Left renal pelvis (tissue), 4 donors: Measurements from ENCODE around the gene ETDC. TPM values are rescaled to one million over a fixed set of nuclear protein-coding genes. Genes with fewer than 3 reads are reported as not detected.
A peak's percentile ranks its signal among the peaks of the same experiment; 100 is the strongest.
"Not testable (repeated sequence)": the region's sequence is repeated elsewhere in the genome, so short reads cannot be mapped to it uniquely, and the experiment has no call there.

Experiments
- DNase-seq, 4 donors: peaks; one replicate each; pipeline ENCODE4 v3.0.0-alpha.2; 2013; ENCODE audit warnings: low read depth in 4 of 4, low spot score in 3 of 4
- polyA plus RNA-seq, 4 donors: library from polyadenylated mRNA; unstranded; fragments of 120-200 nt; gene quantifications; one replicate each; pipeline ENCODE4 v1.2.1, GENCODE V29; 2013; ENCODE audit not compliant: insufficient read length in 4 of 4

ETDC gene
- polyA plus RNA-seq, result not detected

DNA sequence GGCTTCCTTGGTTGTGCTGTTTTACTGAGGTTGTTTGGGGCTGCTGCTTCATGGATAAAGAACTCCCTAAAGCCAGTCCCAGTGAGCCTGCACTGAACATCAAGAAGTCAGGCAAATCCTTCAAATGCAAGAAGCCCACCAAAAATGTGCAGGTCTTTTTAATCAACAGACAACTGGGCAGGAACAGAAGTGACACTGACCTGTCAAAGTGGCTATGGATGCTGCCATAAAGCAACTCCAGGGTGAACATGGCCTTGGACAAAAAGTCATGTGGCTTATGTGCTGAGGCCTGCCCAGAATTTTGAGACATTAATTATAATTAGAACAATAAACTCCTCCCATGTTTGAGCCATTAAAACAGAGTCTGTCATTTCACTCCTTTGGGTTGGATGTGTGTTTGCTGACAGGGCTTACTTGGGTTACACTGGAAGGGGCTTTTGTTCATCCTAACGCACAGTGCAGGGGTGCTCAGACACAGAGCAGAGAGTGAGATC lies at the start of gene ETDC:
TSS of gene ETDC (plus strand) at position 51 of the 494 bp plus-strand sequence. CDS start at position 51, 0 bp downstream.
- no peak for DNase-seq

DNA sequence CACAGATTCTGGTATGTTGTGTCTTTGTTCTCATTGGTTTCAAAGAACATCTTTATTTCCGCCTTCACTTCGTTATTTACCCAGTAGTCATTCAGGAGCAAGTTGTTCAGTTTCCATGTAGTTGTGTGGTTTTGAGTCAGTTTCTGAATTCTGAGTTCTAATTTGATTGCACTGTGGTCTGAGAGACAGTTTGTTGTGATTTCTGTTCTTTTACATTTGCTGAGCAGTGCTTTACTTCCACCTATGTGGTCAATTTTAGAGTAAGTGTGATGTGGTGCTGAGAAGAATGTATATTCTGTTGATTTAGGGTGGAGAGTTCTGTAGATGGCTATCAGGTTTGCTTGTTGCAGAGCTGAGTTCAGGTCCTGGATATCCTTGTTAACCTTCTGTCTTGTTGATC lies 48.3 kb upstream of the ETDC start:
- DNase-seq, result not testable (repeated sequence)

DNA sequence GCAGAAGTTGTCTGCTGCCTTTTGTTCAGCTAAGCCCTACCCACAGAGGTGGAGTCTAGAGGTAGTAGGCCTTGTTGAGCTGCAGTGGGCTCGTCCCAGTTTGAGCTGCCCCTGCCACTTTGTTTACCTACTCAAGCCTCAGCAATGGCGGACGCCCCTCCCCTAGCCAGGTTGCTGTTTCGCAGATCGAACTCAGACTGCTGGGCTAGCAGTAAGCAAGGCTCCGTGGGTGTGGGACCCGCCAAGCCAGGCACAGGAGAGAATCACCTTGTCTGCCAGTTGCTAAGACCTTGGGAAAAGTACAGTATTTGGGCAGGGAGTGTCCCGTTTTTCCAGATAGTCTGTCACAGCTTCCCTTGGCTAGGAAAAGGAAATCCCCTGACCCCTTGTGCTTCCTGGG lies 45.9 kb upstream of the ETDC start:
- not testable (repeated sequence) for DNase-seq

DNA sequence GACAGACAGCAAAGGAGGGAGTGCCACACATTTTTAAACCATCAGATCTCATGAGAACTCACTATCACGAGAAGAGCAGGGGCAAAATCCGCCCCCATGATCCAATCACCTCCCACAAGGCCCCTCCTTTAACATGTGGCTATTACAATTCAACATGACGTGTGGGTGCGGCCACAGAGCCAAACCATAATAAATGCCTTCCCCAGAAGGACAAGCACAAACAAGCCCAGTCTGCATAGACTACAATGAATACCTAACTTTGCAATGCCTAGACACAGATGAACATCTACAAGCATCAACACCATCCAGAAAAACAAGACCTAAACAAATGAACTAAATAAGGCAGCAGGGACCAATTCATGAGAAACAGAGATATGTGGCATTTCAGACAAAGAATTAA lies 45.1 kb upstream of the ETDC start:
- no peak for DNase-seq

DNA sequence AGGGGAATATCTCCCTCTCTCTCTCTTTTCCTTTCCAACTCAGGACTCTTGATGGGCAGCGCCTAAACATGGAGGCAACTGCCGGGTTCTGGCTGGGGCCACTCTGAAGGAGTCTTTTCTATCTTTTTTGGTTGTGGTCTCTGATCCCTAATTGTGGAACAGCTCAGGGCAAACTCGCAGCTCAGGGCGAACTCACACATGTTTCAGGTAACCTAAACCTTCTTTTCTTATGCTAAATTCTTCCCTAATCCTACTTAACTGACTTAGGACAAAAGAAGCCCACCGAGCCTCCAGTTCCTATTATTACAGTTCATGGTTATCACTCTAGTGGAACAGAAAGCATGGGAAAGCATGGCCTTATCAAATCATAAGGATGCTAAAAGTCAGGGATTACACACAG lies 36.1 kb upstream of the ETDC start:
- DNase-seq, result no peak

DNA sequence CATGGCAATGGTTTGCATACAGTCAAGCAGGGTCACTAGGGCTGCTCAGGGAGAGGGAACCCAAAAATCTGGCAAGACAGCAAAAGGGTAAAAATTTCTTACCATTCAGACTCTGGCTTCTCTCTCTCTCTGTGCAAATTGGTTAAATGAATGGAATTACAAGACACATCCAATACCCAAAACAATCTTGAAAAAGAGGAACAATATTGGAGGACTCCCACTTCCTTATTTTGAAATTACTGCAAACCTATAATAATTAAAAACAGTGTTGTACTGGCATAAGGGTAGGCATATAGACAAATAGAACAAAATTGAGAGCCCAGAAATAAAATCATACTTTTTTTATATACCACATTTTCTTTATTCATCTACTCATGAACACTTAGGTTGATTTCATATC lies 33.3 kb upstream of the ETDC start:
- no peak for DNase-seq

DNA sequence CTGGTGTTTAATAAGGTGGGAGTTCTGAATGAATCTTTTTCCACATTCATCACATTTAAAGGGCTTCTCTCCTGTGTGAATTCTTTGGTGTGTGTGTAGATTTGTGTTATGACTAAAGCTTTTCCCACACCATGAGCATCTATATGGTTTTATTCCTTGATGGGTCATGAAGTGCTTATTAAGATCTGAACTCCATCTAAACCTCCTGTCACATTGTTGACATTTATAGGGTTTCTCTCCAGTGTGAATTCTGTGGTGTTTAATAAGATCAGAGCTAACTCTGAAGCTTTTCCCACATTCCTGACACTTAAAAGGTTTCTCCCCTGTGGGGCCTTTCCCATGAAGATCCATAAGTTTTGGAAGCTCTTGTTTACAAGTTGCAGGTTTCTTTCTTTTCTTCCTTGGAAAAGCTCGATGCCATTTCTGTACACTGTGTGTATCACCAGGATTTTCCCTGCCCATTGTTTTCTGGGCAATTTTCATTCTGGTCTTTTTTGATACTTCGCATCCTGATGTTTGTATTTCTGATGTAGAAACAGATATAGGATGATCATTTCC lies 21.9 kb upstream of the ETDC start:
- DNase-seq, result no peak

DNA sequence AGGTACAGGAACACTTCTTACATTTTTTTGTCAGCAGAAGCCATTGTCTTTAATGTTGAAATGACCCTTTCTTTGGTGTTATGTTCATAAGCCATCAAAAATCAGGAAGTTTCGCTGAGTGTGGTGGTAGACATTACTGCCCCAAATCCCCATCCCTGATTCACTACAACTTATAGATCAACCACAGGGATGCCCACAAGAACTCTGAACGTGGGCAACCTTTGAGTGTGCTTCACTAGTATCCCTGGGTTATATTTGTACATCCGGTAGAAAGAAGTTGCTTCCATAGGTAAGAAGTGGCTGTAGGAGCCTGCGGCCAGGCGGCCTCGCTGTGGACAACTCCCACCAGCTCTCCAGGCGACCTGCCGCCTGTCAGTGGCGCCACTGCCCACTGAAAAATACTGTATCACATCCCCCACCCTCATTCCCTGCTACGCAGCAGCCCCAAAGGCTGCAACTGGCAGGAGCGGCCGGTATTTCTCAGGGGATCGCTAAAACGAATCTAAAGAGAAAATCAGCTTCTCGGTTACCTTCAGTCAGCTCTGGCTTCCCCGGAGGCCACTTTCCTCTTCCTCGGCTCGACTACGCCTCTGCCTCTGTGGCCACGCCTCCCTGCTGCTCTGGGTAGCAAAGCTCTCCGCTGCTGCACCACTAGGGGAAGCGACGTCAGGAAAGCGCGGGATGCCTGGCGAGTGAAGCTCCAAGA lies 13.9 kb upstream of the ETDC start:
- peak in 3 of 4 donors; percentile 5 to 36 (median 14) for DNase-seq

DNA sequence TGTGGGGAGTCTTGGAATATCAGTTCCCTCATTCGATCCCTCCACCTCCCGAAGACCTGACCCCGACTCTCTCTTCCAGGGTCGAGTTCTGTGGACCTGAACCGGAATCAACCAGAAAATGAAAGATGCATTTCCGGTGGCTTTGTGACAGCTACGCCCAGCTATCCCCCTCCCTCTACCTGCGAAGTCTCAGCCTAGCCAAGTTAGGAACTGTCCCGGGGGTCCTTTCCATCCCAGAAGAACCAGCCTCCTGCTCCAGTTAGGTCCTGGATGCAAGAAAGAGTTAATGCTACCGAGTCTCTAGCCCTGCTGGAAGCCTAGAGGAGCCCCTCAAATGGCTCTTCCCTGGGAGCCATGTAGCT lies 13.4 kb upstream of the ETDC start:
- DNase-seq, result no peak

DNA sequence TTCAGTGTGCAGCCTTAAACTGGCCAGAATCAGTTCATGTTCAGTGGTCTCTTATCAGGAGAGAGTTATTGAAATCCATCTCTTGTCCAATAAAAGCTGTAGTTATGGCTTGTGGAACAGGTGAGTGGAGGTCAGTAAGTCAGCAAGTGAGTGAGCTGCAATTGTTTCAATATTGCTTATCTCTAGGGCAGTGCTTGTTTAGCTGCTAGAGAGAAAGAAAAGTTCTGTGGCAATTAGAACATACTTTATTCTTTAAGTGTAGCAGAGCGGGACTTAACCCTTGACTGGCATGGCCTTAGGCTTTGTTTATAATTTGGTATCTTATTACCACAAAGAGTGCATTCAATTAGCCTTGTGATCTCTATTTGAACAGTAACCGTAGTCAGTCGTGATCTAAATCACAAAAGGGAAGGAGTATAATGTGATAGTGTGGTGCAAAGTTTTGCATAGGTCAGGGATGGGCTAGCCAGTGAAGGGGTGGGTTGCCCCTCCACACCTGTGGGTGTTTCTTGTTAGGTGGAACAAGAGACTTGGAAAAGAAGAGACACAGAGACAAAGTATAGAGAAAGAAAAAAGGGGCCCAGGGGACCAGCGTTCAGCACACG lies 6.9 kb upstream of the ETDC start:
- no peak for DNase-seq

DNA sequence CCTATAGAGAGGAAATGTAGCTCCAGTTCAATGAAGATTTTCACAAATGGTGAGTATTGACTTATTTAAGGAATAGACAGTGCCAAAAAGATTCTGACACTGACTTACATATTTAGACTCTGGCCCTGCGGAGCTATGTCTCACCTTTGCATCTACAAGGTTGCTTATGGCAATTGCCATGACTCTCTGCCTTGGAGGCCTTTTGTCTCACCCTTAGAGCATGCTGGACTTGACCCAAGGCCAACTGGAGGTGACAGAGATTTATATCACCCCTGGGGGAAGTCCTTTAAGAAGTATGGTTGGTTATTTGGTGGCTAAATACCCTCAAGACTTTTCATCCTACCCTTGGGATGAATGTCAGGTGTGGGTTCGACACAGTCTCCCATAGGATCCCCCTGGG lies 4.5 kb upstream of the ETDC start:
- no peak for DNase-seq

DNA sequence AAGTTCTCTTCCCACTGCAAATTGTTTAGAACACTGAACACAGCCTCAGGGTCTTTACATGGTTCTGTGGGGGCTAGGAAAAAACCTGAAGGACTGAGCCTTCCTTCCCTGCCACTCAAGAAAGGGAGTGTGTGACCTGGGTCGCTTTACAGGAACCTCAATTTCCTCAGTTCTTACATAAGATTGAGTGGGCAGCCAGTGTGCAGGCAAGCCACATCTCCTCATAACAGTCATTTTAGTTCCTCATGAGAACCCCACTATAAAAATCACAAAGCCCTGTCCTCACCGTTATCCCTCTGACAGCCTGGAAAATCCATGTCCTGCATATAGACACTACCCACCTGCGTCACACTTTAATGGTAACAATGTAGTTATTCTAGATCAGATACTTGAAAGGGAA lies 2.1 kb upstream of the ETDC start:
- no peak for DNase-seq

DNA sequence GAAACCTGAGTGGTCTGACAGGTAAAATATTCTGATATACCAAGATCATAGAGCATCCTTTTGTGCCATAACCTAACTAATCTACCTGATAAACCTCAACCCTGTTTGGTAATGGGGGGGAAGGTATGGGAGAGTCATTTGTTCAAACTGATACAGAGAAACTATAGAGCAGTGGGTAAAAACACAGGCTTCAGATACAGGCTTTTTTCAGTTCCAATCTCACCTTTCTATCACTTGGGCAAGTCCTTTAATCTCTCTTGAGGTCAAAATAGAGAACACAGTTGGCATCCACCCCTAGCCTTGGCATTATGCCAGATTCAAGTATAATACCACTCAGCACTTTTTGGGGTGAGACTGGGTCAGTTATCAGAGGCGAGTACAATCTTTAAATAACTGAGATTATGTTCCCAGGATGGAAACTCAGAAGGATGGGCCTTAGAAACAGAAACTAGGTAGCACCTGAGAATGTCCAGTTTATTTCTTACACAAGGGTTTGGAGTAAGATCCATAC lies 880 bp upstream of the ETDC start:
- DNase-seq, result no peak

DNA sequence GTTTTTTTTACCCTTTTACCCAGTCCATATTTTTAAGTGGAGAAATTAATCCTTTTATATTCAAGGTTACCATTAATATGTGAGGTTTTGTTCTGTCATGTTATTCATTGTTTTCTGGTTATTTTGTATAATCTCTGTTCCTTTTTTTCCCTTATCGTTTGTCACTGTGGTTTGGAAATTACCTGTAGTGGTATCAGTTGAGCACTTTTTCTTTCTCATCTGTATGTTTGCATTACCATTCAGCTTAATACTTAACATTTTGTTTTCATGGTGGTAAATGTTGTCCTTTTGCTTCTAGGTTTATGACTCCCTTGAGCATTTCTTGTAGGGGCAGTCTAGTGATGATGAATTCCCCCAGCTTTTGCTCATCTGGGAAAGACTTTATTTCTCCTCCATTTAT lies 6.6 kb downstream of the ETDC start:
- no peak for DNase-seq

DNA sequence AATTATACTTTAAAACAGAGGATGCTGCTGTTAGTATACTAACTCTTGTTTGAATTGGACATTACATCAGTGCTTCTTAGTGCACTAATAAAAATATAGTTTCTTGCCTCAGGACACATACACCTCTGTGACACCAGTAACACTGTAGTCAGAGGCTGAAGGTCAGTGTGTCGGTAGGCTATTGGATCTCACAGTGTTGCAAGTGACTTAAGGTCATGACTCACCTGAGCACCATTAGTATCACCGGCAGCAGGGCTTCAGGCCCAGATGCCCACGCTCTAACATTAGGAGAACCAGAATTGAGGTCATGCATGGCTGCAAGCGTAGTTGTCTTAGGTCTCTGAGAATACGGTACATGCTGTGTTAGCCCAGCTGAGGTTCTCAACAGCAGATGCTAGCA lies 15.2 kb downstream of the ETDC start:
- no peak for DNase-seq

DNA sequence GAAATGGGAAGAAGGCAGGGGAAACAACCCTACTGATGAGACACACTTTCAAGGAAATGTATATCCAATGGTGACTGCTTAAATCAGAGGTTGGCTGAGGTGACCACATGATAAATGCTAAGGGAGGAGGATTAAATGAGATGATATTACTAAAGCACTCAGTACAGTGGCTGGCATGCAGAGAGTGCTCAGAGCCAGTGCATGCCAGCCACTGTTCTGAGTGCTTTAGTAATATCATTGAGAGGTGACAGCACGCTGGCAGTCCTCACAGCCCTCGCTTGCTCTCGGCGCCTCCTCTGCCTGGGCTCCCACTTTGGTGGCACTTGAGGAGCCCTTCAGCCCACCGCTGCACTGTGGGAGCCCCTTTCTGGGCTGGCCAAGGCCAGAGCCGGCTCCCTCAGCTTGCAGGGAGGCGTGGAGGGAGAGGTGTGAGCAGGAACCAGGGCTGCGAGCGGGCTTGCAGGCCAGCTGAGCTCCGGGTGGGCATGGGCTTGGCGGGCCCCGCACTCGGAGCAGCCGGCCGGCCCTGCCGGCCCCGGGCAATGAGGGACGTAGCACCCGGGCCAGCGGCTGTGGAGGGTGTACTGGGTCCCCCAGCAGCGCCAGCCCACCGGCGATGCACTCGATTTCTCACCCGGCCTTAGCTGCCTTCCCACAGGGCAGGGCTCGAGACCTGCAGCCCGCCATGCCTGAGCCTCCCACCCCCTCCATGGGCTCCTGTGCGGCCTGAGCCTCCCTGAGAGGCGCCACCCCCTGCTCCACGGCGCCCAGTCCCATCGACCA lies 15.9 kb downstream of the ETDC start:
- DNase-seq, result not testable (repeated sequence)

DNA sequence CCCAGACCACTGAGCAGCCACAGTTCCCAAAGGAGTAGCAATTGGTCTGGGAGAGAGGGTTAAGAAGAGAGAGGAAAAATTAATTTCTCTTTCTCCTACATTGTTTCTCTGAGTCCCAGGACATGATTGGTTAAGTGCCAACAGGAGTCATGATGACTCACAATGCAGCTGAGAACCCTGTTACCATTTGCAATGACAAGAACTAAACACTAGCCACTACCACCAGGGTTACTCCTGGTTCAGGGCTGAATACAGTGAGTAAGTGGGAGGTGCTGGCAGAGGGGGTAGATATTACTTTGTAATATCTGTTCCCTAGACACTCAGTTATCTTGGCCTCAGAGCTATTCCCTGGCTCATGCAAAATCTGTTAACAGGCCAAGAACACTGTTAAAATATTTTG lies 18.0 kb downstream of the ETDC start:
- DNase-seq, result no peak

DNA sequence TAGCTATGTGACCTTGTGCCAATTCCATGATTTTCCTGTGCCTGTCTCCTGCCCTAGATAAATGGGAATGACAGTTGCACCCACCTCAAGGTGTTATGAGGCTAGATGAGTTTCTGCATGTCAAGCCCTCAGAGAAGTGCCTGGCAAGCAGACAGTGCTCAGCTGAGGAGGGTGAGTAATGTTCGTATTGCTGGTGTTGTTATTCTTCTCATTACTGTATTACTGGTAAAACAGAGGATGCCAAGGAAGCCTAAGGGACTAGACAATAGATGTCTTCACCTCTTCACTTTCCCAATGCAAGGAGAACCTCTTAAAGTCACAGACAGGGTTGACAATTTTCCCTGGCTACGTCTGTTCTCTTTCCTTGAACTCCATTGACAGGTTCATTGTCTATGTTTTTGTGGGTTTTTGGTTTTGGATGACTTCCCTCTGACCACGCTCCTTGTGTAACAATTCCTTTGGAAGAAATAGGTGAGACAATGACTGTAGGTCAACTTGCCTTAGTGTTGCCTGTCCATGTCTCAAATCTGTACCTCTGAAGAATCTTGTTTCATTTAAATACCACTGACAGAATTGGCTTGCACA lies 19.2 kb downstream of the ETDC start:
- DNase-seq, result no peak

DNA sequence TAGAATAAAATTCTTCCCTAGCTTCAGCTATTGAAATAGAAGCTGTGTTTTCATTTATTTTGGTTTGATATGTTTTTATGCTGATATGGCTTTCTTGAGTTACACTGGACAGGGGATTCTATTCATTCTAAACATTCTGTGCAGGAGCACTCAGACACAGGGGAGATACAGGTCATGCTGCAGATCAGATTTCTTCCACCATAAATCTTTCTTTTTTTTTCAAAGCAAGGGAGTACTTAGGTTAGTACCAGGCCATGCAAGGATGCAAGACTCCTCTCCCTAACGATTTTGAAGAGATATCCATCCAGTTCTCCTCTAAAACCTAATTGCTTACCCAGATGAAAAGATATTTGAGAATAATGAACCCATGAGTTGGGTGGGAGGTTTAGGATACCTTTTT lies 21.4 kb downstream of the ETDC start:
- DNase-seq, result no peak

DNA sequence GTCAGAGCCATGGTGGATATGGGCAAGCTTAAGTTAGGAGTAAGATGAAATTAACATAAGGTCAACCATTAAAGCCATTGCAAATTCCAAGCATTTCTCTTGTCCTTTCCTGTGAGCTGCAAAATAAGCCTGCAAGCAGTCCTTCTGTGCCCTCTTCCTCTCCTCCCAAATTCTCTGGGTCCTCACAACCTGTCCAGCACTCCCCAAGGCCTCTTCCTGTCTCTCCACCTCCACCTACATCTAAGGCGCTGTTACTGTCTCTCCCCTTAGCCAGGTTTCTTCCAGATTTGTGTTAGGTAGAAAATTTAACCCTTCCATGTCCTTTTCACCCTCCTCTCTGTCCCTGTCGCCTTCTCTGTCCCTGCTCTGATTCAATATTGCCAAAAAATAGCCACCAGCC lies 22.2 kb downstream of the ETDC start:
- DNase-seq, result no peak

DNA sequence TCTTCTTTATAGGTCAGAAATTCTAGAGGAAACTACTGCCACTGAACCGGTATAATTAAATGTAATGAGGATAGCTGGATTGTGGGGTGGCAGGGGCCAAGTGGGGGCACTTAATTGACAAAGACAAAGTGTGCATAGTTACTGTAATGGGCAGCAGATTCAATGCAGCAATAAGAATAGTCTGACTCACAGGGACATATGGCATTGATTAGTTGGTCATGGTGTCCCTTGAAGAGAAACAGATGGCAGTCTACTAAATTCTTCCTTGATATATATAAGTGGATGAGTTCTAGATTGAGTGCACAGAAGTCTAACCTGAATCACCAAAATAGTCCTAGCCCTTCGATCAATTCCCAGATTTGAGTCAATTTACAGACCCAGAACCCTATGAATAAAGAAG lies 31.6 kb downstream of the ETDC start:
- DNase-seq, result no peak
